Stomach (tissue), 9 donors: Measurements from ENCODE around the gene MLST8. TPM values are rescaled to one million over a fixed set of nuclear protein-coding genes. Genes with fewer than 3 reads are reported as not detected.
A peak's percentile ranks its signal among the peaks of the same experiment; 100 is the strongest.
"Not testable (repeated sequence)": the region's sequence is repeated elsewhere in the genome, so short reads cannot be mapped to it uniquely, and the experiment has no call there.

Source experiments
- DNase-seq, 2 donors: peaks; one replicate each; pipeline versions ENCODE4 v3.0.0 to v3.0.0-alpha.2; 2013 to 2019
- H3K27ac ChIP-seq, 5 donors: fragments of 200-600 bp in 4 of 5; sonication (generic) in 4 of 5; one replicate each; pipeline ENCODE4 v1.5.1; 2013 to 2019; ENCODE audit warnings: mild to moderate bottlenecking in 1 of 5, moderate library complexity in 1 of 5
- H3K27me3 ChIP-seq, 3 donors: fragments of 200-600 bp; sonication (generic); one replicate each; pipeline ENCODE4 v1.5.1; 2017 to 2019; ENCODE audit warnings: mixed run types in 1 of 3
- H3K36me3 ChIP-seq, 4 donors: fragments of 200-600 bp; sonication (generic); 1 replicate in 3 of 4; 2 replicates in 1 of 4; pipeline ENCODE4 v1.5.1; 2016 to 2019
- H3K4me1 ChIP-seq, 4 donors: fragments of 200-600 bp; sonication (generic); one replicate each; pipeline ENCODE4 v1.5.1; 2016 to 2019
- H3K4me3 ChIP-seq, 4 donors: fragments of 200-600 bp; sonication (generic) in 3 of 4; one replicate each; pipeline ENCODE4 v1.5.1; 2016 to 2019; ENCODE audit warnings: mild to moderate bottlenecking in 1 of 4
- H3K9me3 ChIP-seq, 4 donors: fragments of 200-600 bp; sonication (generic); one replicate each; pipeline ENCODE4 v1.5.1; 2016 to 2019
- CTCF ChIP-seq, 7 experiments: fragments of 450-650 bp in 4 of 7; fragments of 200-600 bp in 3 of 7; sonication (generic) in 3 of 7; IDR thresholded peaks; one replicate each; pipeline ENCODE4 v1.5.1; 2016 to 2019; ENCODE audit warnings: antibody characterized with exemption in 7 of 7, control low read depth in 2 of 7, mild to moderate bottlenecking in 1 of 7
- EP300 ChIP-seq: sonication (generic); formaldehyde crosslinking; IDR thresholded peaks from one replicate; pipeline ENCODE4 v1.6.1; 2017; ENCODE audit warnings: antibody characterized with exemption
- POLR2A ChIP-seq, 4 donors: fragments of 450-650 bp; IDR thresholded peaks; one replicate each; pipeline ENCODE4 v1.6.1; 2016; ENCODE audit warnings: antibody characterized with exemption in 4 of 4, control low read depth in 2 of 4, mild to moderate bottlenecking in 1 of 4, moderate library complexity in 1 of 4
- POLR2AphosphoS5 ChIP-seq, 3 donors: sonication (generic); formaldehyde crosslinking; IDR thresholded peaks; one replicate each; pipeline ENCODE4 v1.6.1; 2016; ENCODE audit warnings: antibody characterized with exemption in 3 of 3
- WGBS, 5 donors: extraction: QIAGEN DNeasy Blood & Tissue Kit in 3 of 5; methylation state at CpG; one replicate each; pipeline versions ENCODE4 v1.1.5 to v1.1.7; 2013 to 2018; 5-methylcytosine and 5-hydroxymethylcytosine counted together
- intact Hi-C: fragments of 100-400 bp; cut with DNase I; formaldehyde crosslinking; loops from one replicate; pipeline ENCODE4 v1.15.1; 2023; ENCODE audit warnings: low total_unique reads
- polyA plus RNA-seq, 3 donors: library from polyadenylated mRNA; stranded (reverse); fragments of 200-250 nt; gene quantifications; one replicate each; pipeline ENCODE4 v1.2.3, GENCODE V29; 2013
- total RNA-seq, 5 donors: library from RNA; depleted of rRNA; stranded (reverse); fragments of >200 nt; gene quantifications; one replicate each; pipeline versions ENCODE4 v1.1.0 to v1.2.3, GENCODE V29; 2014 to 2016
- donor health status: healthy with polysubstance abuse.
- donor health status: Bipolar disorder and iron deficiency.
- donor health status: healthy.

MLST8 gene
- total and polyA plus RNA-seq, 8 donors = 7.5 to 235 (median 55.8) TPM

- 3 to 8% (median 7%) methylated on average over 20 to 40 of the region's 40 CpGs for WGBS, 5 donors
- Histone ChIP-seq H3K4me1 (peaks cover 18 to 32% (median 24%) of the 10 kb centered on the region in 4 donors), H3K4me3 (peak overlapping the region in 3 of 4 donors; percentile 22 to 34 (median 25)), H3K36me3 (peaks cover 32 to 66% (median 62%) of the 10 kb centered on the region in 4 donors), H3K9me3 (no peaks in the 10 kb centered on the region), H3K27me3 (peaks cover 5 to 45% (median 28%) of the 10 kb centered on the region in 3 donors), H3K27ac (no peak overlapping the region)
- TF ChIP-seq CTCF (IDR thresholded peaks at IDR 0.05) = no peak
- intact Hi-C loops = no loop called here
- no peak for DNase-seq
These were observed 31.8 kb downstream of the MLST8 start for GRCh38 chr16:2237102-2237482.

- WGBS, 5 donors = 11 to 17% (median 13%) methylated on average over 33 to 65 of the region's 65 CpGs; no CpG with 5 or more reads in 1 of the 5 donors
- Histone ChIP-seq H3K4me1 (peaks cover 18 to 32% (median 24%) of the 10 kb centered on the region in 4 donors), H3K4me3 (no peak overlapping the region), H3K27ac (no peak overlapping the region), H3K9me3 (no peaks in the 10 kb centered on the region), H3K27me3 (peaks cover 5 to 45% (median 28%) of the 10 kb centered on the region in 3 donors), H3K36me3 (peaks cover 31 to 66% (median 62%) of the 10 kb centered on the region in 4 donors)
- intact Hi-C loops = no loop called here
- DNase-seq = peak in 1 of 2 donors; percentile 47
- TF ChIP-seq POLR2A (IDR thresholded peaks at IDR 0.05) (no peak), EP300 (no peak), POLR2AphosphoS5 (IDR thresholded peaks at IDR 0.05) (no peak), CTCF (IDR thresholded peaks at IDR 0.05) (no peak)
These were observed 32.4 kb downstream of the MLST8 start for GRCh38 chr16:2237493-2238149.

- Histone ChIP-seq H3K27me3 (peaks cover 5 to 45% (median 28%) of the 10 kb centered on the region in 3 donors), H3K9me3 (no peaks in the 10 kb centered on the region), H3K27ac (no peak overlapping the region), H3K4me1 (peaks cover 18 to 32% (median 24%) of the 10 kb centered on the region in 4 donors), H3K36me3 (peaks cover 31 to 66% (median 62%) of the 10 kb centered on the region in 4 donors), H3K4me3 (no peak overlapping the region)
- intact Hi-C loops = no loop called here
- no peak for DNase-seq
- TF ChIP-seq EP300 (no peak), POLR2A (IDR thresholded peaks at IDR 0.05) (no peak), CTCF (IDR thresholded peaks at IDR 0.05) (no peak), POLR2AphosphoS5 (IDR thresholded peaks at IDR 0.05) (no peak)
- WGBS, 5 donors = 48 to 65% (median 50%) methylated on average over 10 to 18 of the region's 18 CpGs
These were observed 33.0 kb downstream of the MLST8 start for GRCh38 chr16:2238150-2238837.

- Histone ChIP-seq H3K27ac (no peak overlapping the region), H3K4me1 (peaks cover 18 to 32% (median 24%) of the 10 kb centered on the region in 4 donors), H3K27me3 (peaks cover 5 to 42% (median 28%) of the 10 kb centered on the region in 3 donors), H3K9me3 (no peaks in the 10 kb centered on the region), H3K36me3 (peaks cover 29 to 66% (median 62%) of the 10 kb centered on the region in 4 donors), H3K4me3 (no peak overlapping the region)
- no peak for DNase-seq
- intact Hi-C loops = no loop called here
- TF ChIP-seq CTCF (IDR thresholded peaks at IDR 0.05) (no peak), POLR2AphosphoS5 (IDR thresholded peaks at IDR 0.05) (no peak), POLR2A (IDR thresholded peaks at IDR 0.05) (no peak), EP300 (no peak)
- 63 to 71% (median 67%) methylated on average over 11 to 15 of the region's 15 CpGs for WGBS, 5 donors
These were observed 33.8 kb downstream of the MLST8 start for GRCh38 chr16:2238838-2239675.

- H3K27ac ChIP-seq, H3K4me3 ChIP-seq, intact Hi-C loops, DNase-seq, H3K9me3 ChIP-seq: not testable (repeated sequence)
- Histone ChIP-seq H3K36me3 (peaks cover 28 to 66% (median 62%) of the 10 kb centered on the region in 4 donors), H3K27me3 (peaks cover 5 to 34% (median 28%) of the 10 kb centered on the region in 3 donors), H3K4me1 (peaks cover 18 to 32% (median 24%) of the 10 kb centered on the region in 4 donors)
- WGBS, 5 donors = 72 to 83% (median 77%) methylated on average over 9 of the region's 9 CpGs
These were observed 35.1 kb downstream of the MLST8 start for GRCh38 chr16:2240331-2240730.
